Measurements from ENCODE around the gene CTNND2. TPM values are rescaled to one million over a fixed set of nuclear protein-coding genes. Genes with fewer than 3 reads are reported as not detected.

The CTNND2 gene
- total RNA-seq, 2 experiments from 2014 or later, result not detected

GRCh38 chr5:11411621-11412020 is 492.6 kb downstream of the CTNND2 start:
- CTCF ChIA-PET, result no interaction called here
- POLR2A ChIA-PET, result no interaction called here

GRCh38 chr5:11407556-11408145 is 496.6 kb downstream of the CTNND2 start:
- ChIA-PET POLR2A (no interaction called here), CTCF (no interaction called here)

DNA sequence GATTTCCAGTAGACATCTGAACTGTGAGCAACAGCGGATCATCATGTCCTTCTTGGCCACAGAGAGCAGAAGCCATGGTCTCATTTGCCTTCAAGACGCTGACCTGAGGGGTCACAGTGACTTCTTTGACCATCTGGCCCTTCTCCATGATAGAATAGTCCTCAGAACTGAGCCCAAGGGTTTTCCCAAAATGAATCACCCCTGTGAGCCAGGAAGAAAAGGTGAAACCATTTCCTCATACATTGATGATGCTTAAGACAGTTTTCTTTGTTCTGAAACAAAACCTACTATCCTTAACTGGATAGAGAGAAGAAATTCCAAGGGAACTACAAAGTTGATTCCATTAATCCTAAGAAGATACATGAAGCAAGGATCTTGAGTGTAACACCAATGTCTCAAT is 503.9 kb downstream of the CTNND2 start:
- CTCF ChIA-PET, result no interaction called here
- POLR2A ChIA-PET, result no interaction called here

- CTCF ChIA-PET, result no interaction called here
- POLR2A ChIA-PET, result no interaction called here
These were observed 505.5 kb downstream of the CTNND2 start for GRCh38 chr5:11398728-11399127.

DNA sequence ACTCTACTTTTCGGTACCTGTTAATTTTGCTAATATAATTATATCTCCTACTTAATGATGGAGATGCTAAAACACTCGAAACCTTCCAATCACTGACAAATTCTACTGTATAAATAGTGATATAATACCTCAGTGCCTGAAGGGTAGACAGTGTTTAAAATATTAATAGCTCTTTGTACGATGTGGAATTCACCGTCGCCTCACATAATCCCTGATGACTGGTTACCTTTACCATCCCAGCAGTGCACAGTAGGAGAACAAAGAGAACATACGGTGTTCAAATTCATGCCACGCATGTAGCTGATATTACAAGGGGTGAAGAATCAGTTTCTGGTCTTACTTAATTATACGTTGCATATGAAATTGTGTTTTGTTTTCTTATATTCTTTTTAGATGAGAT is 506.7 kb downstream of the CTNND2 start:
- POLR2A ChIA-PET, result no interaction called here
- CTCF ChIA-PET, result no interaction called here

DNA sequence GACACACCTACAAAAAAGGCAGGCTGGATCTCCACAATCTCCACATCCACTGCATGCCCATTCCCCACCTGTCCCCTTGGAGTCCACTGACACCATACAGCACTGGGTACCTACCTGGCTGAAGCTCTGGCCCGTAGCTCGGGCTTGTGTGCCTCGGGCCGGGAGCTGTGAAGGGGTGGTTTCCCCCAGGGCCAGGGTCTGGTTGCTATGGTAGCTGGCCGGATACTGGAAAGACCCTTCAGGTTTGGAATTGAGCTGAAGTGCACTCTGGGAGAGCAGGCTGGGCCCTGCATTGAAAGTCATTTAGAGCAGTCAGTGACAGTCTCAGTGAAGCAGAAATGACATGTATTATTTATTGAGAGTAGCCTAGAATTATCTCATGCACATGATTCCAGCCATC is 507.3 kb downstream of the CTNND2 start:
- CTCF ChIA-PET, result no interaction called here
- POLR2A ChIA-PET, result no interaction called here

- POLR2A ChIA-PET, result no interaction called here
These were observed 509.3 kb downstream of the CTNND2 start for GRCh38 chr5:11394933-11395332.

GRCh38 chr5:11390291-11390767 is 513.9 kb downstream of the CTNND2 start:
- ChIA-PET CTCF (no interaction called here), POLR2A (no interaction called here)

More at GRCh38 chr5:11394933-11395332, 509.3 kb downstream of the CTNND2 start:
- CTCF ChIA-PET, result no interaction called here

DNA sequence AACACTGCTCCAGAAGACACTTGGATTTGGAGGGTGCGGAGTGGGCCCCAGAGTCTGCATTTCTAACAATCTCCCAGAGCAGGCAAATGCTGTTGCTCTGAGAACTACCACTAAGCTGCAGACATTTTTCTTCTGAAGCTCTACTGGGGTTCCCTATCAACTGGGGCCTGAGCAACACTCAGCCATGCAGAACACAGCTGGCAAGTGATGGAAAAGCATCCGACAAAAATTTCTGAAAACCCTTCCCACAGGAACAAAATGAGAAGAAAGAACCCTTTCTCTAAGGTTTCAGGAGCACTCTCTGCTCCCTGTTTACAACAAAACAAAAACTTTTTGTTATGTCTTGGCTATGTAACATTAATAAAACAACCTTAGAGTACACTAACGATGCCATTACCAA is 516.9 kb downstream of the CTNND2 start:
- ChIA-PET CTCF (no interaction called here), POLR2A (no interaction called here)

DNA sequence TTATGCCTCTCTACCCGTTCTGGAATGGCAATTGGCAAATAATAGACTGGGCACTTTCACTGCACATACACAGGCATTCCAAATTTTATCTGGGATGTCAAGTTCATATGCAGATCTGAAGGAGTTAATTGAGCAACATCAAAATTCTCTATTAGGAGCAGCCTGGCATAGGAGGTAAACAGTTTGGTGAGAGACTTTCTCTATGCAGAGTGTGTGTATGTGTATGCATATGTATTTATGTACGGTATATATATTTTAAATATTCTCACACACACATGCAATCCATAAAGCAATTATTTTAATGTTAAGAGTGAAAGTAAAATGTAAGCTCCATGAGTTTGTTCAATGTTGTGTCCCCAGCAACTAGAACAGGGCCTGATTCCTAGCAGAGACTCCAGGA is 517.8 kb downstream of the CTNND2 start:
- POLR2A ChIA-PET, result no interaction called here
- CTCF ChIA-PET, result no interaction called here

DNA sequence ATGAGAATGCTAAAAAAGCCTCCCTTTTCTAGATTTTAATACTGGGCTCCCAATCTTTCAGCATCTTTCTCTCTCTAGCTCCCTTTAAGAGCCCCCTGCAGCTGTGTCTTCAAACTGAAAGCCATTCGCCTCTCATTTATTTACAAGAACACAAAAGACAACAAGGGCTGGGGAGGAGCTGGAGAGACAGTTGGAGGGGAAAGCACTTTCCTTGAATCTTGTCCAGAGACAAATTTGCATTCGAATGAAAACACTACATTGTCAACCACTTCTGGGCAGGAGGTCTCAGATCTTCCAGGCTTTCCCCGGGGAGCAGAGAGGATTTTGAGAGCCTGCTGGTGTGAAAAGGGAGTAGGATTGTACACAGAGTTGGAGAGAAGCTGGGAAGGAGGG is 518.3 kb downstream of the CTNND2 start:
- ChIA-PET POLR2A (no interaction called here), CTCF (no interaction called here)

- ChIA-PET CTCF (no interaction called here), POLR2A (no interaction called here)
These were observed 518.9 kb downstream of the CTNND2 start for GRCh38 chr5:11385251-11385900.

GRCh38 chr5:11384441-11385250 is 519.6 kb downstream of the CTNND2 start:
- ChIA-PET CTCF (no interaction called here), POLR2A (no interaction called here)

DNA sequence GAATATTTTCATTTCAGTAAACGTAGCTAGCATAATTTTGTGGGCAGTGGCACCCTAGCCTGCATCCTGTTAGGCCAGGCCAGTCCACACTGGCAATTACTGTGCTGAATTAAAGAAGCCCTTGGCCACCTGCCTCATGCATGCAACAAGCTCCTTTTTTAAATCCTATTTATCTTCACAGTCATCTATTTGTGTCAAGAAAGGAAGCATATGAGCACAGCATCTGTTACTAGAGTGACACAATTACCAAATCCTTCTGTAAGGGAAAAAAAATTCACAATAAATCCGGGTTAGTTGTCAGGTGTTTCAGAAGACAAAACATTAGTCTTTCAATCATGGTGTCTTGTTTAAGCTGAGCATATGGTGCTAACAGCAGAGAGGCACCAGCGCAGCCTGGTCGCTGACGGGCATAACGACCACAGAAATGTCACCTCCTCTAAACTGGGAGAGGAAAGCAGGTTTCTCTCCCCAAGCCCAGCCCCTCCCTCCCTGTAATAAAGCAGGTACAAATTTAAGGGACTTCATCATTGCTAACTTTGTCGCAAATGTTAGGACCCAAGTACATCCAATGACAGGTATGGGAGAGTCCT is 520.6 kb downstream of the CTNND2 start:
- CTCF ChIA-PET, result no interaction called here
- POLR2A ChIA-PET, result no interaction called here

- CTCF ChIA-PET, result no interaction called here
- POLR2A ChIA-PET, result no interaction called here
These were observed 525.8 kb downstream of the CTNND2 start for GRCh38 chr5:11378461-11378860.

DNA sequence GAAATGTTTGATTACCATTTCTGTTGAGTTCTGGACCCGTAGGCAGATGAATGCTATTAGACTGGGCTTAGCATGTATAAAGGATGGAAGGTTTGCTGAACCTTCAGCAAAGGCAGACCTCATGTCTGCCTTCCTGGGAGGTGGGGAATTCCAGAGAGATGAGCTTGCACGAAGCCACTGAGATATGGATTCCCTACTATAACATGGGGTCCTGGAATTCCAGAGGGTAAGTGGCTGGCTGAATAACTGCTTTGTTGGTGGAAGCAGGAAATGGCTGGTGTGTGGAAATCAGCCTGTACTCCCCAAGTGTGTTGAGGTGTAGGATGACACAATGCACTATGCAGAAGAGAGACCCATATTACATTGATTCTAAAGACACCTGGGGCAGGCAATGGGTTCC is 526.4 kb downstream of the CTNND2 start:
- CTCF ChIA-PET, result no interaction called here
- POLR2A ChIA-PET, result no interaction called here

DNA sequence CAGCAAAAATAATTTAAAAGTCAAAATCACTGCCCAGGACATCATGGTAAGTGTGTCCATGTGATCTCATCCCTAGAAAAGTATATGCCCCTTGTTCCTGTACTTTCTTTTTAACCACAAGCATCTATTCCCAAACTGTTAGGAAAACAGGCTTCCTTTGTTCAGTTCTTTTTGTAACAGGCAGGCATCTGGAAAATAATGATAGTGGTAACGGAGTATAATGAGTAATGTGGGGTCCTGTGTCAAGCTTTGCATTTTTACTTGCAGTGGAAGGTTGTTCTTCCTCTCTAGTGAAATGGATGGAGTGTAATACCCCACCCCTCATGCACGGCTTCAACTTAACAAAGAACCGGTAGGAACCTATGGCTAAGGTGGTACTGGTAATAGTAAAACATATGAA is 532.1 kb downstream of the CTNND2 start:
- POLR2A ChIA-PET, result no interaction called here
- CTCF ChIA-PET, result no interaction called here

- ChIA-PET POLR2A (no interaction called here), CTCF (no interaction called here)
These were observed 533.2 kb downstream of the CTNND2 start for GRCh38 chr5:11371021-11371420.

DNA sequence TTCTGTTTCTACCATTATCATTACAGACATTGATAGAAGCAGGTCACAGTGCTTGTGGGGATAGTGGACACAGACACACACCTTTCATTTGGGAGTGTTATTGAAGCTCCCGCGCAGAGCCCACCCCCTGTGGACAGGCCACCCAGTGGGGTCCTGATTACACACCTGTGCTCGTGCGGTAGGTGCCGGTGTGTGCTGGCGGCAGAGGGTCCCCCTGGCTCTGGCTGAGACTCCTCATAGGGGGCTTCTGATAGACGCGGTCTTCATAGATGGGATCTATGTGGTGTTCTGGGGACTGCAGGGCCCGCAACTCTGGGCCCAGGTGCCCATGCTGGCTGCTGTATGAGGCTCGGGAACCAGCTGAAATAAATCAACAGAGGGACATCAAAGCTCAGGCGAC is 539.7 kb downstream of the CTNND2 start:
- CTCF ChIA-PET, result no interaction called here
- POLR2A ChIA-PET, result no interaction called here

- POLR2A ChIA-PET, result no interaction called here
- CTCF ChIA-PET, result no interaction called here
These were observed 540.5 kb downstream of the CTNND2 start for GRCh38 chr5:11363631-11364178.

DNA sequence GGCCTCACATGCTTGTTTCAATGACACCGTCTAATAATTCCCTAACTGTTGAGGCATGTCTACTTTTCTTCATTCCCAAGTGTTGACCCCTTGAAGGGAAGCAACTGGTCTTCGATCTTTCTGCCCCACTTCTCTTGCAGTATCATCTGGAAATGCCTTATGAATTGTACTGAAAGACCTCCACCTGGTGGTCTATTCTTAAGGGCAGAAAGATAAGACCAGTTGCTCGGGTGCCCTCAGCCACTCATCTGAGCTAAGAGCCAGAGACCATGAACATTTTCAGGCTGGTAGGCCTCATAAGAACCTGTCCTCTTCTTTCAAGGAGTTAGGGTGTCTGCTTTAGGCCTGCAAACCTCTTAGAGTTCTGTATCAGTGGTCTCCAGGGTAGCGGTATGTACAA is 542.5 kb downstream of the CTNND2 start:
- CTCF ChIA-PET, result no interaction called here
- POLR2A ChIA-PET, result no interaction called here
